ENCODE data around the gene BBOX1. TPM values are rescaled to one million over a fixed set of nuclear protein-coding genes. Genes with fewer than 3 reads are reported as not detected.

The BBOX1 gene
- total RNA-seq, 1 experiment from 2014 or later: not detected

GRCh38 chr11:27083241-27083640, 42.6 kb downstream of the BBOX1 start:
- no peak overlapping the region for H2AFZ ChIP-seq (ENCODE audit: low read depth, low read length, poor library complexity, severe bottlenecking)
- DNase-seq (ENCODE audit: low read depth, low spot score) (no peak), ATAC-seq (no peak)
- no peaks in the 10 kb centered on the region for H3K4me1 ChIP-seq (ENCODE audit: control insufficient read depth in 1 of 2, insufficient read depth in 2 of 2, low read length in 2 of 2)
- H3K9me3 ChIP-seq (ENCODE audit: control insufficient read depth in 1 of 2, insufficient read depth in 1 of 2, low read depth in 1 of 2, low read length in 2 of 2): no peaks in the 10 kb centered on the region
- no peak overlapping the region for H3K4me2 ChIP-seq (ENCODE audit: low read length)
- H4K20me1 ChIP-seq (ENCODE audit: insufficient read depth): no peaks in the 10 kb centered on the region
- ChIA-PET RAD21 (ENCODE audit: low non-redundant PET in 1 of 2, low total read pairs in 2 of 2, uncharacterized antibody in 2 of 2, unreplicated experiment in 2 of 2) (no interaction called here), POLR2A (no interaction called here), CTCF (no interaction called here)
- no peak overlapping the region for H3K4me3 ChIP-seq (replicated peaks in 1 of 2; ENCODE audit: low read depth in 1 of 2, low read length in 2 of 2)
- TF ChIP-seq CBX3 (IDR thresholded peaks at IDR 0.05; ENCODE audit: low read depth): no peak
- TF ChIP-seq JUND (IDR thresholded peaks at IDR 0.05): no peak
- no peak for TF ChIP-seq FOSL1 (IDR thresholded peaks at IDR 0.05; ENCODE audit: low read depth)
- no peak for TF ChIP-seq RAD21 (IDR thresholded peaks at IDR 0.05; ENCODE audit: low read depth)
- no peak for TF ChIP-seq YY1 (IDR thresholded peaks at IDR 0.05; ENCODE audit: extremely low read depth, insufficient replicate concordance, low read depth, low read length)
- no peak for TF ChIP-seq POLR2A (IDR thresholded peaks at IDR 0.05; ENCODE audit: borderline replicate concordance, extremely low read depth, insufficient read depth, insufficient read length)
- TF ChIP-seq ZFX (IDR thresholded peaks at IDR 0.05): no peak
- TF ChIP-seq SIN3A (IDR thresholded peaks at IDR 0.05; ENCODE audit: low read depth): no peak
- TF ChIP-seq REST (IDR thresholded peaks at IDR 0.05; ENCODE audit: low read depth): no peak
- TF ChIP-seq SRF (IDR thresholded peaks at IDR 0.05; ENCODE audit: low read depth): no peak
- no peak for TF ChIP-seq TCF7L2 (IDR thresholded peaks at IDR 0.05; ENCODE audit: borderline replicate concordance, extremely low read depth, insufficient read depth, insufficient read length)
- TF ChIP-seq ATF3 (IDR thresholded peaks at IDR 0.05): no peak
- no peak for TF ChIP-seq POLR2AphosphoS5 (IDR thresholded peaks at IDR 0.05; ENCODE audit: low read depth, low read length)
- no peak for TF ChIP-seq EGR1 (IDR thresholded peaks at IDR 0.05; ENCODE audit: low read depth)
- no peak overlapping the region for H3K27ac ChIP-seq (ENCODE audit: low read depth, low read length)
- intact Hi-C loops (cut with micrococcal nuclease): no loop called here
- H3K9me2 ChIP-seq (ENCODE audit: insufficient read depth): no peaks in the 10 kb centered on the region
- no peaks in the 10 kb centered on the region for H3K27me3 ChIP-seq (ENCODE audit: insufficient read depth, low read length)
- no peaks in the 10 kb centered on the region for H3K36me3 ChIP-seq (ENCODE audit: control insufficient read depth in 1 of 2, insufficient read depth in 2 of 2, low read length in 2 of 2)
- no TSS peak for BruUV-seq (replicated peaks)
- H3K79me2 ChIP-seq (ENCODE audit: insufficient read depth, low read length): no peaks in the 10 kb centered on the region
- no peak overlapping the region for H3K9ac ChIP-seq (ENCODE audit: low read length)

Measured in HCT116 (cell line).